RWPE2 (cell line): ENCODE measurements around the gene PKP2.

Source experiments
- ATAC-seq: fragments of 200-7000 bp; cut with Tn5 transposase; 3 replicates; pipeline ENCODE4 v1.9.1; 2021; ENCODE audit warnings: low read depth
- DNase-seq: peaks from one replicate; pipeline ENCODE4 v3.0.0-alpha.2; 2020; ENCODE audit warnings: low spot score
- H3K27ac ChIP-seq: fragments of 450-650 bp; 2 replicates; pipeline ENCODE4 v1.5.1; 2017; ENCODE audit warnings: mild to moderate bottlenecking; ENCODE audit not compliant: poor library complexity, severe bottlenecking
- H3K27me3 ChIP-seq: fragments of 250-450 bp; sonication (Bioruptor Pico); 2 replicates; pipeline ENCODE4 v1.5.1; 2021; ENCODE audit warnings: mild to moderate bottlenecking, moderate library complexity; ENCODE audit not compliant: insufficient read depth, poor library complexity, severe bottlenecking
- H3K36me3 ChIP-seq: fragments of 250-450 bp; sonication (Bioruptor Pico); 2 replicates; pipeline ENCODE4 v1.5.1; 2020; ENCODE audit warnings: low read depth, mild to moderate bottlenecking, moderate library complexity
- H3K4me1 ChIP-seq: fragments of 250-450 bp; sonication (Bioruptor Pico); 2 replicates; pipeline ENCODE4 v1.5.1; 2021; ENCODE audit warnings: mild to moderate bottlenecking, moderate library complexity; ENCODE audit not compliant: insufficient read depth, poor library complexity, severe bottlenecking
- H3K4me3 ChIP-seq: fragments of 250-450 bp; sonication (Bioruptor Pico); 2 replicates; pipeline ENCODE4 v1.5.1; 2021; ENCODE audit warnings: mild to moderate bottlenecking, moderate library complexity; ENCODE audit not compliant: severe bottlenecking
- H3K9me3 ChIP-seq: fragments of 250-450 bp; sonication (Bioruptor Pico); 2 replicates; pipeline ENCODE4 v1.5.1; 2021; ENCODE audit warnings: mild to moderate bottlenecking, moderate library complexity; ENCODE audit not compliant: severe bottlenecking
- TF ChIP-seq, protein P1 (sequence below): fragments of 450-650 bp; IDR thresholded peaks from one replicate; pipeline ENCODE4 v1.5.1; 2017; ENCODE audit warnings: mild to moderate bottlenecking, moderate library complexity; ENCODE audit not compliant: poor library complexity, severe bottlenecking

The PKP2 gene

DNA sequence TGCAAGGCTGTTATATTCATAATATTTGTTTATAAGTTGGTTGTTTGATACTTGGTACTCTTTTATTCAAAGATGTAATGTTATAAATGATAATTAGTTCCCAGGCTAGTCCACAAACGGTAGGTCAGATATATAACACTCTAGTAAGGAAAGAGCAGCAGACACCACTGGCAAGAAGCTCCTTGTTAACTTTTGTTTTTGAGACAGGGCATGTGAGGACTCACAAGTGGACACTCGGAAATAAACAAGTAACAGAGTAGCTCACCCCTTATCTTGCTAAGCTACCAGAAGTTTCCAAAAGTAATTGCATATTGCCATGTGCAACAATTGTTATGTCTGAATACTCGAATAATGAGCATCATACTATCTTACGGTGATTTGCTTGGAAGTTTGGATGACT, 102.3 kb downstream of the PKP2 start:
- H3K4me3 ChIP-seq, result no peak overlapping the region
- ATAC-seq, result no peak
- no peaks in the 10 kb centered on the region for H3K27me3 ChIP-seq
- no peaks in the 10 kb centered on the region for H3K4me1 ChIP-seq
- peaks cover 39% of the 10 kb centered on the region for H3K36me3 ChIP-seq
- no peak overlapping the region for H3K27ac ChIP-seq
- TF ChIP-seq, protein P1, sequence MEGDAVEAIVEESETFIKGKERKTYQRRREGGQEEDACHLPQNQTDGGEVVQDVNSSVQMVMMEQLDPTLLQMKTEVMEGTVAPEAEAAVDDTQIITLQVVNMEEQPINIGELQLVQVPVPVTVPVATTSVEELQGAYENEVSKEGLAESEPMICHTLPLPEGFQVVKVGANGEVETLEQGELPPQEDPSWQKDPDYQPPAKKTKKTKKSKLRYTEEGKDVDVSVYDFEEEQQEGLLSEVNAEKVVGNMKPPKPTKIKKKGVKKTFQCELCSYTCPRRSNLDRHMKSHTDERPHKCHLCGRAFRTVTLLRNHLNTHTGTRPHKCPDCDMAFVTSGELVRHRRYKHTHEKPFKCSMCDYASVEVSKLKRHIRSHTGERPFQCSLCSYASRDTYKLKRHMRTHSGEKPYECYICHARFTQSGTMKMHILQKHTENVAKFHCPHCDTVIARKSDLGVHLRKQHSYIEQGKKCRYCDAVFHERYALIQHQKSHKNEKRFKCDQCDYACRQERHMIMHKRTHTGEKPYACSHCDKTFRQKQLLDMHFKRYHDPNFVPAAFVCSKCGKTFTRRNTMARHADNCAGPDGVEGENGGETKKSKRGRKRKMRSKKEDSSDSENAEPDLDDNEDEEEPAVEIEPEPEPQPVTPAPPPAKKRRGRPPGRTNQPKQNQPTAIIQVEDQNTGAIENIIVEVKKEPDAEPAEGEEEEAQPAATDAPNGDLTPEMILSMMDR, result no peak
- DNase-seq, result no peak
- H3K9me3 ChIP-seq, result no peaks in the 10 kb centered on the region

DNA sequence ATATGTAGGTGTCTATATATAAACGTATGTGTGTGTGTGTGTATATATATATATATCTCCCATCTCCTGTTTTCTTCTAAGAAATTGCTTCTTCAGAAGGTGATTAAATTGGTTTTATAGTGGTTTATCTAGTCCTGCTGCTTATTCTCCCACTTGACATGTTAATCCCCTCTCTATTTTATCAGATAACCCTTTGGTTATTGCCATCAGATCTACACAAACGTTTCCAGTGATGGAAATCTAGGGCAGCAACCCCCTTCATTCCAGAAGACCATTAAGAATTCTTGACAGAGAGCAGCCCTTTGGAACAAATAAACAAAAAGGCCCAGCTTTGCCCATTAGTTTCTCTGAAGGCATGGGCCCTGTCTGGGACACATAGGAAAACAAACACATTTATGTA, 106.7 kb downstream of the PKP2 start:
- Histone ChIP-seq H3K27ac (no peak overlapping the region), H3K4me1 (no peaks in the 10 kb centered on the region), H3K27me3 (no peaks in the 10 kb centered on the region), H3K4me3 (no peak overlapping the region), H3K9me3 (no peaks in the 10 kb centered on the region), H3K36me3 (peaks cover 21% of the 10 kb centered on the region)
- TF ChIP-seq, protein P1, result no peak
- DNase-seq (no peak), ATAC-seq (no peak)

DNA sequence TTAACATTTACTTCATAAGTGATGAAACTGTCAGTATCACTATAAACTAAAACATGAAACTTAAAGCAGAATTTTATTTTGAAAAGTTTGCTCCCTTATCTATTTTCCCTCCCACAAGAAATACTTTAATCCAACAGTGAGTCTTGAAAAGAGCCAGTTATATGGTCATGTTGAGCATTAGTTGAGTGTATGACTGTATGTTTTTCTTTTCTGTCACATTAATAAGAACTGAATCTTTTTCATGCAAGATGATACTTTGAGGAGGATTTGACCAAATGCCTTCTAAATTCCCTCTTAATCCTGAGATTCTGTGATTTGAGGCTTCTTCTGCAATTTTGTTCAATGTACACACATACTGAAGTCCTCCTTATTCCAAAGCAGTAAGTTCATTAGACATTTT, 107.1 kb downstream of the PKP2 start:
- DNase-seq, result no peak
- no peak overlapping the region for H3K4me3 ChIP-seq

DNA sequence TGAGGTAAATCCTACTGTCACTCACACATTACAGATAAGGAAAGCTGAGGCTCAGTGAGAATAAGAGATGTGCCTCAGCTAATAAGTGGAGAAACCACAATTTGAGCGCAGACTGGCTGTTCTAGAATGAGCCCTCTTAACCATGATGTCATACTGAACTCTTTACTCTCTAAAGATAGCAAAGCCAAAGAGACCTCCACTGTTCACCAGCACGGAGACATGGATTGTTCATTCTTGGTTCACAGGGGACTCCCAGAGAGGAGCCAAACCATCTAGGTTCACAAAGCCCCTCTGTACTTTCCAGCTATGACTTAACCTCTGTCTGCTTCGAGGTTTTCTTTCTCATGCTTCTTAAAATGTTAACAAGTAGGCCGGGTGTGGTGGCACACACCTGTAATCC, 108.2 kb downstream of the PKP2 start:
- Histone ChIP-seq H3K4me1 (no peaks in the 10 kb centered on the region), H3K27me3 (no peaks in the 10 kb centered on the region), H3K27ac (no peak overlapping the region), H3K36me3 (peaks cover 14% of the 10 kb centered on the region), H3K4me3 (no peak overlapping the region), H3K9me3 (no peaks in the 10 kb centered on the region)
- no peak for ATAC-seq
- TF ChIP-seq, protein P1, result no peak
- no peak for DNase-seq

More for the DNA sequence above, 107.1 kb downstream of the PKP2 start:
- ATAC-seq, result no peak
- Histone ChIP-seq H3K27me3 (no peaks in the 10 kb centered on the region), H3K9me3 (no peaks in the 10 kb centered on the region), H3K4me1 (no peaks in the 10 kb centered on the region), H3K36me3 (peaks cover 21% of the 10 kb centered on the region), H3K27ac (no peak overlapping the region)
- TF ChIP-seq, protein P1, result no peak

DNA sequence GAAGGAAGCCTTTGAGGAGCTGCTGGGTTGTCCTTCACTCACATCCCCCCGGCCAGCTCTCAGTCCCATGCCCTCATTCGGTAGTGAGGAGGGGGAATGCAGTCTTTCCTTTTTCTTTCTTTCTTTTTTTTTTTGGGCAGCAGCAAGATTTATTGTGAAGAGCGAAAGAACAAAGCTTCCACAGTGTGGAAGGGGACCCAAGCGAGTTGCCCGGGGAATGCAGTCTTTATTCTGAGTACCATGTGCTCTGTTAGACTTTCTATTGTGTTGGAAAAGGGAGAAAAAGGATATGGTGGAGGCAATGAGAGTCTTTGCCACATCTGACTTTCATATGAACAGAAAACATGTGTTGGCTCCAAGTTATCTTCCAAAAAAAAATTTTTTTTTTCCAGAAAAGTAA, 111.0 kb downstream of the PKP2 start:
- no peak for ATAC-seq

More for the DNA sequence above, 111.0 kb downstream of the PKP2 start:
- Histone ChIP-seq H3K9me3 (no peaks in the 10 kb centered on the region), H3K27ac (no peak overlapping the region), H3K27me3 (no peaks in the 10 kb centered on the region), H3K36me3 (peaks cover 4% of the 10 kb centered on the region; the same call in 1 of the 2 replicates), H3K4me1 (no peaks in the 10 kb centered on the region), H3K4me3 (no peak overlapping the region)
- TF ChIP-seq, protein P1, result no peak
- no peak for DNase-seq
